Endodermal cell (in vitro differentiated cells): ENCODE results near the gene ZNF579. TPM values are rescaled to one million over a fixed set of nuclear protein-coding genes. Genes with fewer than 3 reads are reported as not detected.

ENCODE experiments used
- DNase-seq: peaks from one replicate; pipeline ENCODE4 v3.0.0-alpha.2; 2017
- H3K27ac ChIP-seq: 2 replicates; pipeline ENCODE4 v1.5.1; 2013; ENCODE audit warnings: mild to moderate bottlenecking, low read depth, low read length, moderate library complexity
- H3K27me3 ChIP-seq: 2 replicates; pipeline ENCODE4 v1.6.1; 2013; ENCODE audit warnings: mild to moderate bottlenecking, low read length, moderate library complexity; ENCODE audit not compliant: insufficient read depth, control insufficient read depth, poor library complexity, severe bottlenecking
- H3K36me3 ChIP-seq: 2 replicates; pipeline ENCODE4 v1.7.0; 2013; ENCODE audit warnings: mild to moderate bottlenecking, low read length, moderate library complexity; ENCODE audit not compliant: control insufficient read depth, insufficient read depth
- H3K4me1 ChIP-seq: one replicate; pipeline ENCODE4 v1.7.0; 2013; ENCODE audit warnings: low read length; ENCODE audit not compliant: control insufficient read depth, insufficient read depth
- H3K4me3 ChIP-seq: 2 replicates; pipeline ENCODE4 v1.5.1; 2013; ENCODE audit warnings: mild to moderate bottlenecking, low read length, moderate library complexity
- H3K9ac ChIP-seq: 2 replicates; pipeline ENCODE4 v1.6.1; 2013; ENCODE audit warnings: mild to moderate bottlenecking, low read length, moderate library complexity; ENCODE audit not compliant: poor library complexity, severe bottlenecking; ENCODE audit errors: extremely low read depth
- H3K9me3 ChIP-seq: 2 replicates; pipeline ENCODE4 v1.6.1; 2013; ENCODE audit warnings: mild to moderate bottlenecking, low read length, moderate library complexity; ENCODE audit not compliant: control insufficient read depth
- H3K27ac Mint-ChIP-seq: 2 replicates; pipeline ENCODE4 v1.8.0; 2020; ENCODE audit warnings: mixed read lengths
- H3K27me3 Mint-ChIP-seq: 2 replicates; pipeline ENCODE4 v1.8.0; 2021; ENCODE audit warnings: mild to moderate bottlenecking, mixed read lengths; ENCODE audit not compliant: insufficient read depth
- H3K36me3 Mint-ChIP-seq: 2 replicates; pipeline ENCODE4 v1.8.0; 2020; ENCODE audit warnings: low read depth, mixed read lengths
- H3K4me1 Mint-ChIP-seq: 2 replicates; pipeline ENCODE4 v1.8.0; 2020; ENCODE audit warnings: mixed read lengths
- H3K4me3 Mint-ChIP-seq: 2 replicates; pipeline ENCODE4 v1.8.0; 2020; ENCODE audit warnings: mild to moderate bottlenecking, moderate library complexity, mixed read lengths
- H3K9me3 Mint-ChIP-seq: 2 replicates; pipeline ENCODE4 v1.8.0; 2020; ENCODE audit warnings: mild to moderate bottlenecking, mixed read lengths
- CTCF ChIP-seq: fragments of 200-600 bp; sonication (generic); conservative IDR thresholded peaks from 2 replicates; pipeline ENCODE4 v1.5.0; 2021; ENCODE audit warnings: antibody characterized with exemption, mild to moderate bottlenecking
- WGBS, 2 experiments: methylation state at CpG; one replicate each; pipeline versions ENCODE4 v1.1.5 to v1.1.7; 2013; ENCODE audit warnings: missing lambda C conversion rate in 2 of 2, mixed read lengths in 1 of 2; ENCODE audit not compliant: insufficient coverage in 1 of 2, insufficient read length in 1 of 2; 5-methylcytosine and 5-hydroxymethylcytosine counted together
- total RNA-seq, 2 donors: library from RNA; stranded (reverse); fragmentation: NEBNext Ultra II Directional in 1 of 2; extraction: Animal tissue kit (Norgen Biotek cat#: 25700) in 1 of 2; gene quantifications; 2 replicates in 1 of 2; 3 replicates in 1 of 2; pipeline ENCODE4 v1.2.1, GENCODE V29; 2021

Gene ZNF579
- total RNA-seq, 2 donors from 2014 or later: 27.5 to 30.7 TPM

GRCh38 chr19:55553217-55554182, 27.1 kb downstream of the ZNF579 start:
- no peak for TF ChIP-seq CTCF
- Histone ChIP-seq H3K4me3 (no peak overlapping the region), H3K27ac (no peak overlapping the region), H3K9ac (no peak overlapping the region), H3K27me3 (no peaks in the 10 kb centered on the region), H3K36me3 (no peaks in the 10 kb centered on the region), H3K4me1 (peaks cover 6% of the 10 kb centered on the region), H3K9me3 (no peaks in the 10 kb centered on the region)
- WGBS, 2 experiments: 49 to 62% methylated on average over 11 to 13 of the region's 13 CpGs
- H3K4me1 Mint-ChIP-seq: peaks cover 26% of the 10 kb centered on the region
- H3K27me3 Mint-ChIP-seq: peaks cover 4% of the 10 kb centered on the region
- no peak for DNase-seq
- H3K4me3 Mint-ChIP-seq: no peak overlapping the region
- H3K9me3 Mint-ChIP-seq: no peaks in the 10 kb centered on the region
- no peak overlapping the region for H3K27ac Mint-ChIP-seq
- H3K36me3 Mint-ChIP-seq: no peaks in the 10 kb centered on the region

GRCh38 chr19:55552620-55553019, 28.0 kb downstream of the ZNF579 start:
- H3K9me3 ChIP-seq: no peaks in the 10 kb centered on the region
- H3K9me3 Mint-ChIP-seq: no peaks in the 10 kb centered on the region
- no peak for DNase-seq
- H3K27me3 ChIP-seq: no peaks in the 10 kb centered on the region
- no peak for TF ChIP-seq CTCF
- H3K36me3 Mint-ChIP-seq: no peaks in the 10 kb centered on the region
- H3K9ac ChIP-seq: no peak overlapping the region
- no peak overlapping the region for H3K27ac Mint-ChIP-seq
- H3K27ac ChIP-seq: no peak overlapping the region
- no peaks in the 10 kb centered on the region for H3K36me3 ChIP-seq
- 44 to 56% methylated on average over 11 to 13 of the region's 13 CpGs for WGBS, 2 experiments
- peaks cover 6% of the 10 kb centered on the region for H3K4me1 ChIP-seq
- H3K4me1 Mint-ChIP-seq: peaks cover 27% of the 10 kb centered on the region
- peaks cover 3% of the 10 kb centered on the region for H3K27me3 Mint-ChIP-seq
- H3K4me3 ChIP-seq: no peak overlapping the region
- no peak overlapping the region for H3K4me3 Mint-ChIP-seq

- Histone ChIP-seq H3K27ac (no peak overlapping the region), H3K4me1 (peaks cover 6% of the 10 kb centered on the region), H3K9me3 (no peaks in the 10 kb centered on the region), H3K4me3 (no peak overlapping the region), H3K9ac (no peak overlapping the region), H3K36me3 (no peaks in the 10 kb centered on the region), H3K27me3 (no peaks in the 10 kb centered on the region)
- Mint-ChIP-seq H3K36me3 (no peaks in the 10 kb centered on the region), H3K27me3 (no peaks in the 10 kb centered on the region), H3K4me3 (no peak overlapping the region), H3K9me3 (no peaks in the 10 kb centered on the region), H3K27ac (no peak overlapping the region), H3K4me1 (peaks cover 31% of the 10 kb centered on the region)
- no peak for DNase-seq
- WGBS, 2 experiments: 76 to 80% methylated on average over 2 to 5 of the region's 5 CpGs
- TF ChIP-seq CTCF: no peak
These were observed 28.4 kb downstream of the ZNF579 start for GRCh38 chr19:55552206-55552605.
